ENCODE measurements around the gene BRAT1. TPM values are rescaled to one million over a fixed set of nuclear protein-coding genes. Genes with fewer than 3 reads are reported as not detected.

BRAT1 gene
- total RNA-seq, 1 donor from 2014 or later, result 39.5 TPM

DNA sequence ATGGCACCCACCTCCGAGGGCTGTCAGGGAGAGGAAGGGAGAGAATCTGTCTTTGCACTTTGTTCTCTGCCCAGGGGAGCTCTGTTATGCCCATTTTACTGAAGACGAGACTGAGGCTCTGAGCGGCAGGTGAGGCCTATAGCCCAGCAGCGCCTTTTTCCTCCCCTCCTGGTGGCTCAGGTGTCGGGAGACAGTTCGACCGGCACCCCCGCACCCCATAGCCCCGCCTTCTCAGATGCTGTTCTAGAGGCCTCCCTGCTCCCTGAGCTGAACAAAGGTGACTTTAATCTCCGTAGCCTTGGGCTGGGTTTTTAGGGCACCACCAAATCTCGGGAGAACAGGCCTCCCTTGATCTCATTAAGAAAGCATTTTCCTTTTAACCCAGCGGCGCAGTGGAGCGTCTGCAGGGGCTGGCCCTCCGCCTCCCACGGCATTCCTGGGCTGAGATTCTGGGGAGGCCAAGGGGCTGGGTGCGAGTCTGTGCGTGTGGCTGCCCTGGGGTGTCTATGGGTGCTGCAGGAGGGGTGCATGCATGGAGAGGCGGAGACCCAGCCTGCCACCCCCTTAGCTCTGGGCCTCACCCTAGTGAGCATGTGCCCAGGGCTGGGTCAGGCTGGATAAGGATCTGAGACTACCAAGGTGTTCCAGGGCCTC is 32.4 kb downstream of the BRAT1 start:
- peak overlapping the region; percentile 93 for H3K27ac Mint-ChIP-seq
- peaks cover 38% of the 10 kb centered on the region for H3K4me1 Mint-ChIP-seq
- peaks cover 2% of the 10 kb centered on the region for H3K27me3 Mint-ChIP-seq
- peak; percentile 80 for DNase-seq
- H3K4me3 Mint-ChIP-seq, result peak overlapping the region; percentile 97
- intact Hi-C loops (cut with micrococcal nuclease), result loop anchor here (1.0 to 5.0 kb wide), 7 partner anchors 7 to 189 kb away; partner anchors contain the start of genes BRAT1, CHST12 and GRIFIN
- no peaks in the 10 kb centered on the region for H3K9me3 Mint-ChIP-seq
- peaks cover 21% of the 10 kb centered on the region for H3K36me3 Mint-ChIP-seq (ENCODE audit: low read depth)

DNA sequence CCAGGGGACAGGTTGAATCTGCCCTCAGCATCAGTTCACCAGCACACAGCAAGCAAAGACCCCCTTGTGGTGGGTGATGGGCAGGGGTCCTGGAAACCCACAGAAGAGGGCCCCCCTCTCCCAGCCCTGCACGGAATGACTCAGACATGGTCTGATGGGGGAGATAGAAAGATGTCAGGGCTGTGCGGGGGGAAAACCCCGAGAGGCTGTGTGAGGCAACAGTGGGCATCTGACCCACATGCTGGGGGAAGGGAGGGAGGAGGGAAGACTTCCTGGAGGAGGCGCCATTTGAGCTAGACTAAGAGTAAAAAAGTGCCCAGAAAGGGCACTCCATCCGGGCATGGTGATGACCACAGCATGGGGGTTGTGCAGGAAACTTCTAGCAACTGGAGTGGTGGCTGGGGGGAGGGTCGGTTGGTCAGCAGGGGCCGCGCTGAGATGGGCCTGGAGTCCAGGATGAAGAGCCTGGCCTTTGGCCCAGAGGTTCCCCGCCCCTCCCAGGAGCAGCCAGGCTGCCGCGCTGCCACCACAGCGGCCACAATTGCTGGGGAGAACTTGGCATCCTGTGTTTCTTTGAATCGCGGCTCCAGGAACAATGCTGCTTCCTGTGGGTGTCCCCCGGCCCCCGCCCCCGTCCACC is 33.3 kb downstream of the BRAT1 start:
- DNase-seq, result peak; percentile 90
- intact Hi-C loops (cut with micrococcal nuclease), result loop anchor here (1.0 to 5.0 kb wide), 7 partner anchors 8 to 190 kb away; partner anchors contain the start of genes BRAT1, CHST12 and GRIFIN
- peaks cover 38% of the 10 kb centered on the region for H3K4me1 Mint-ChIP-seq
- H3K9me3 Mint-ChIP-seq, result no peaks in the 10 kb centered on the region
- H3K27ac Mint-ChIP-seq, result peak overlapping the region; percentile 93
- peaks cover 7% of the 10 kb centered on the region for H3K27me3 Mint-ChIP-seq
- H3K4me3 Mint-ChIP-seq, result peak overlapping the region; percentile 97
- peaks cover 19% of the 10 kb centered on the region for H3K36me3 Mint-ChIP-seq (ENCODE audit: low read depth)

DNA sequence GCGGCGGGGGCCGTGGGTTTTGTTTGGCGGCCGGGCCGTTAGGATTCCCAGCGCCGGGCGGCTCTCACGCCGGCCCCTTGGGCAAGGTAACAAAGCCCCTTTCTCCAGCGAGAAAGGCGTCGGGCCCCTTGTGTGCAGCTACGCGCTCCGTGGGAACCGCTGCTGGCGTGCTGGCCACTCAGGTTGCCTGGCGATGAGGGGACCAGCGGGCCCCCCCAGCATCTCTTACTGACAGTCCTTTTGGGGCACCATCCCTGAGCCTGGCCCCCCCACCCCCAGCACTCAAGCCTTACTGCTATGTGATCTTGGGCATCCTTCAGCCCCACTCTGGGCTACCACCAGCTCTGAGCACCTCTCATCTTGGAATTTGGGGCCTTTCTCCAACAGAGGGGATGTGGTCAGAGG is 34.0 kb downstream of the BRAT1 start:
- intact Hi-C loops (cut with micrococcal nuclease), result loop anchor here (5.0 kb wide), 3 partner anchors 44 to 191 kb away; partner anchors contain the start of genes CHST12 and GRIFIN
- H3K4me1 Mint-ChIP-seq, result peaks cover 37% of the 10 kb centered on the region

DNA sequence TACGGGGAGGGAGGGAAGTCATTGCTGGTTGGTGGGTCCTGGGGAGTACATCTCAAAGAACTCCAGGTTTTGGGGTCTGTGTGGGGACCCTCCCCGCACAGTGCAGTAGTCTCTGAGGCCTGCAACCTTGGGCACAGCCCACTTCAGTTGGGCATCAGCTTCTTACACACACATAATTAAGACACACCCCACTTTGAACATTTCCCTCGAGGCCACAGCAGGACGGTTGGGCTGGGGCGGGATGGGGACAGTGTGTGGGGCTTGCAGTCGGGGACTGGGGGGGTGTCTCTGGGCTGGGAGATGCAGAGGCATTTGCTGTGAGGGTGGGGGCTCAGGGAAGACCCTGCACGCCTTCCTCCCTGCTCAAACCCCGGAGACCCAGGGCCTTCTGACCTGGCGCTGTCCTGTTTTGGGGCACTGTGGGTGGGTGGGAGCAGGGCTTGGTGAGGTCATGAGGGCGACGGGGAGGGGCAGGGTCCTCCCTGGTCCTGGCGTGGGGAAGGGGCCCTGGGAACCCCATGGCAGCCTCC is 34.5 kb downstream of the BRAT1 start:
- H3K9me3 Mint-ChIP-seq, result no peaks in the 10 kb centered on the region
- intact Hi-C loops (cut with micrococcal nuclease), result loop anchor here (5.0 kb wide), 3 partner anchors 44 to 191 kb away; partner anchors contain the start of genes CHST12 and GRIFIN
- peak overlapping the region; percentile 91 for H3K27ac Mint-ChIP-seq
- peaks cover 7% of the 10 kb centered on the region for H3K27me3 Mint-ChIP-seq
- DNase-seq, result peak; percentile 72
- peak overlapping the region; percentile 97 for H3K4me3 Mint-ChIP-seq
- peaks cover 14% of the 10 kb centered on the region for H3K36me3 Mint-ChIP-seq (ENCODE audit: low read depth)
- H3K4me1 Mint-ChIP-seq, result peaks cover 36% of the 10 kb centered on the region

More for the DNA sequence above, 34.0 kb downstream of the BRAT1 start:
- Mint-ChIP-seq H3K27me3 (peaks cover 7% of the 10 kb centered on the region), H3K9me3 (no peaks in the 10 kb centered on the region), H3K36me3 (ENCODE audit: low read depth) (peaks cover 17% of the 10 kb centered on the region), H3K4me3 (peak overlapping the region; percentile 97), H3K27ac (peak overlapping the region; percentile 93)
- DNase-seq, result no peak

DNA sequence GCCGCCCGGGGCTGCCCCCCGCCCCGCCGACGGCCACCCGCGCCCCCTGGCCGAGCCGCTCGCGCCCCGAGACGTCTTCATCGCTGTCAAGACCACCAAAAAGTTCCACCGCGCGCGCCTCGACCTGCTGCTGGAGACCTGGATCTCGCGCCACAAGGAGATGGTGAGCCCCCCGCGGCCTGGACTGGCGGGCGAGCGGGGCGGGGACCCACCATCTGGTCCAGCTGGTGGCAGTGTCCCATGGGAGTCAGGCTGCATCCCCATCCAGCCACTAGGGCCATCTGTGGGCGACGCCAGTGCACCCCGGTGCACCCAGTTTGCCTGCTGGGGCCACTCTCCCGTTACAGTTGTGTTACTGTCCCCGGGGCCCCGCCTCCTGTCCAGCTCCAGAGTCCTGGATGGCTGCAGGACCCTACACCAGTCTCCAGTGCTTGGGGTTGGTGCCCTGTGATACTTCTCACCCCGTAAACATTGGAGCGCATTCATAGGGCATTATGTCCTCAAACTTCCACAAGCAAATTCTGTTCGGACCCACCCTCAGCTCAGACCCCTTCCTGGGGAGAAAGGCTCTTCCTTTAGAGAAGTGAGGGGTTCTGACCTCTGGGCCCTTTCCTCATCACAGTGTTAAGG is 35.1 kb downstream of the BRAT1 start:
- H3K27ac Mint-ChIP-seq, result peak overlapping the region; percentile 91
- H3K36me3 Mint-ChIP-seq (ENCODE audit: low read depth), result peaks cover 12% of the 10 kb centered on the region
- H3K4me3 Mint-ChIP-seq, result peak overlapping the region; percentile 97
- DNase-seq, result peak; percentile 82
- H3K9me3 Mint-ChIP-seq, result no peaks in the 10 kb centered on the region
- H3K4me1 Mint-ChIP-seq, result peaks cover 35% of the 10 kb centered on the region
- intact Hi-C loops (cut with micrococcal nuclease), result loop anchor here (5.0 kb wide), 3 partner anchors 43 to 192 kb away; partner anchors contain the start of genes CHST12 and GRIFIN
- H3K27me3 Mint-ChIP-seq, result peaks cover 7% of the 10 kb centered on the region

DNA sequence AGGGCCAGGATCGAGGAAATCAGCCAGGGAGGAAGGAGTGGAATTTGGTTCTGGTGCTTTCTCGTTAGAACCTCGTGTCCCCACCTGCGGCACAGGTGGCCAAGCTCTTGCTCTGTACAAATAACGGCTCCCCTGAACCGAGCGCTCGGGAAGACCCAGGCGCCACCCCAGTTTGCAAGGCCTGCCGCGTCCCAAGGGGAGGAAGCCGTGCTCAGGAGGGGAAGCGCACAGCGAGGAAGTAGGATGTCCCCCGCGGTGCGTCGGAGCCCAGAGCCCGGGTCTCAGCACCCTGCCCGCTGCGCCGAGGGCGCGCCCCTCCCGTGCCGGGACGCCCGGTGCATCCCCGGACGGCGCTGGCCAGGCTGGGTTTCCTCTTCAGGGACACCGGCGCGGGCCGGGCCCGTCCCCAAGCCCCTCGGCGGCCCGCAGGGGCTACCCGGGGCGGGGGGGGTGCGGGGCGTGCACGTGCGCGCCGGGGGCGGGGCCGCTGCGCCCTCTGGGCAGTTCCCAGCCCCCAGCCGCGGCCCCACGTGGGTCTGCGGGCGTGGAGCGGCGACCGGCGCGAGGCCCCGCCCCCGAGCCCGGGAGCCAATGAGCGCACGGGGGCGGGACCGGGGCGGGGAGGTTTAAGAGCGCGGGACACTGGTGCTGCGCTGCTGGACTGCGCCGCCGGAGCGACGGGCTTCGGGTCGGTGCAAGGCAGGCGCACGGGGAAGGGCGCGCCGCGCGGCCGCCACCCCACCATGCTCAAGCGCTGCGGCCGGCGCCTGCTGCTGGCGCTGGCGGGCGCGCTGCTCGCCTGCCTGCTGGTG is 36.0 kb downstream of the BRAT1 start, which contains the start of gene LFNG:
TSS of gene LFNG (plus strand) at position 656 of the 812 bp plus-strand sequence. CDS start at position 744, 88 bp downstream.
- Mint-ChIP-seq H3K27ac (peak within 1 kb of the TSS; percentile 91), H3K36me3 (ENCODE audit: low read depth) (peaks cover 12% of the 10 kb centered on the region), H3K4me3 (peak within 1 kb of the TSS; percentile 97), H3K27me3 (peaks cover 7% of the 10 kb centered on the region), H3K4me1 (peaks cover 35% of the 10 kb centered on the region), H3K9me3 (no peaks in the 10 kb centered on the region)
- intact Hi-C loops (cut with micrococcal nuclease), result loop anchor here (1.0 to 5.0 kb wide), 2 partner anchors 8 to 167 kb away; partner anchors contain the start of gene EIF3B
- DNase-seq, result peak; percentile 96

DNA sequence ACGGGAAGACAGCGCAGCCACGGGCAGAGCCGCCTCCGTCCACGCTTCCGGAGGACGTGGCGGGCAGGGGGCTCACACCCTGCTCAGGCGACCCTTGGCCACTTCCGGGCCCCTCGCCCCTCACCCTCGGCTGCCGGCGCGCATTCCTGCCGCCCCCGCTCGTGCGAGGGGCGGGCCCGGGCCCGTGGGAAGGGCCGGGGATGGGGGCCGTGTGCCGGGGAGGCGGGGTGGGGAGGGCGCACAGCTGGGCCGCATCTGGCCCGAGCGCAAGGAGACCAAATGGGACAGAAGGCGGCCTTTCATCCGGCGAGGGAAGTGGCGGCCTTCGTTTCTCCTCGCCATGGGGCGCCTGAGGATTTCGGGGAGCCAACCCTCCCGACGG is 36.6 kb downstream of the BRAT1 start:
- peaks cover 35% of the 10 kb centered on the region for H3K4me1 Mint-ChIP-seq
- H3K36me3 Mint-ChIP-seq (ENCODE audit: low read depth), result peaks cover 12% of the 10 kb centered on the region
- H3K4me3 Mint-ChIP-seq, result peak overlapping the region; percentile 75
- DNase-seq, result no peak
- no peaks in the 10 kb centered on the region for H3K9me3 Mint-ChIP-seq
- intact Hi-C loops (cut with micrococcal nuclease), result loop anchor here (1.0 to 5.0 kb wide), 2 partner anchors 7 to 166 kb away; partner anchors contain the start of gene EIF3B
- peaks cover 7% of the 10 kb centered on the region for H3K27me3 Mint-ChIP-seq
- H3K27ac Mint-ChIP-seq, result peak overlapping the region; percentile 63

DNA sequence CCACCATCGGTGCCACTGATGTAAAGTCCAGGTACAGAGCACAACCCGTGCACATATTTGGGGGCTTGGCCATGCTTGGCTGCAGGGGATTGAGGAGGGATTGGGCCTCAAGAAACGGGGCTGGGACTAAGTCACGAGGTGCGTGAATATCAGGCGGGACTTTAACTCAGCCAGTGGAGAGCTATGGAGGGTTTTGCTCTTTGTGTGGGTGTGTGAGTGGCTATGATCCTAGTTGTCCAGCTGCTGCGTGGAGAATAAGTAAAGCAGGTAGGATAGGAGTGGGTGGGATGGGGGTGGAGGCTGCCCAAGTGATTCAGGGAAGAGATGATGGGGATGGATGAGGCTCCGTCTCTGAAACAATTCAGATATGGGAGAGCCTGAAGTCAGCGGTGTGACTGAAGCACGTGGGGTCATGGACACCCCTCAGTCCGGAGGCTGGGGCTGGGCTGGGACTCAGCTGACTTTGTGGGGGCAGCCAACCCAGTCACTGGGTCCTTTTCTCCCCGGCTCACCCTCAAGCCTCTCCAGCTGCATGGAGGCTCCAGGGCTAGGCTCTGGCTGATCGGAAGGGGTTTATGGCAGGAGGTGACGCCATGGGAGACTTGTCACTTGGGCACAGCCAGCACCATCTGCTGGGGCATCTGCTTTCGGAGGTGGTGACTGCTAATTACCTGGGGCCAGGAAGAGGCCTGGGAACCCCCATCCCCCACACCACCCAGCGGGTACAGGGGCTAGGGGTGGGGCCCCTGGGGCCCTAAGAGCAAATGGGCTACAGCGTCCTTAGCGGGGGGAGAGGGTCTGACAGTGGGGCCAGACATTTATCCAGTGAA is 37.4 kb downstream of the BRAT1 start:
- intact Hi-C loops (cut with micrococcal nuclease), result loop anchor here (5.0 kb wide), 1 partner anchor 166 kb away; the partner anchor contains the start of gene EIF3B
- peaks cover 9% of the 10 kb centered on the region for H3K36me3 Mint-ChIP-seq (ENCODE audit: low read depth)
- H3K27me3 Mint-ChIP-seq, result peaks cover 7% of the 10 kb centered on the region
- H3K4me1 Mint-ChIP-seq, result peaks cover 35% of the 10 kb centered on the region
- peak overlapping the region; percentile 37 for H3K27ac Mint-ChIP-seq
- peak overlapping the region; percentile 31 for H3K4me3 Mint-ChIP-seq
- H3K9me3 Mint-ChIP-seq, result no peaks in the 10 kb centered on the region
- DNase-seq, result no peak

DNA sequence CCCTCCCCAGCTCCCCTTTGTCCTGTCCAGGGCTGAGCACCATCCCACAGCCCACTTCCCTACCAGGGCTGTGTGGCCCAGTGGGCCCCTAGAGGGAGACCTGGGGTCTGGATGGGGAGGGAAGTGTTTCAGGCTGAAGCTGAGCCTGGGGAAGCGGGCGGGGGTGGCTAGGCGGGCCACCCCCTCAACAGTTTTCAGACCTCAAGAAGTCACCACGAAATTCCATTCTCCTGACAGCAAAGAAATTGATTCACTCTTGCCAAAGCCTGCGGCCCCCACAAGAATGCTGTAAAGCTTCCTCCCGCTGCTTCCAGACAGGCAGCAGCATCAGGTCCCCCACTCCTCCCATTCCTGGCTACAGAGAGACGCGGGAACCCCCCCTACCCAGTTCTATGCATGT is 38.3 kb downstream of the BRAT1 start:
- DNase-seq, result no peak
- Mint-ChIP-seq H3K36me3 (ENCODE audit: low read depth) (peaks cover 5% of the 10 kb centered on the region), H3K27ac (no peak overlapping the region), H3K4me1 (peaks cover 36% of the 10 kb centered on the region), H3K4me3 (no peak overlapping the region), H3K9me3 (no peaks in the 10 kb centered on the region), H3K27me3 (peaks cover 7% of the 10 kb centered on the region)
- intact Hi-C loops (cut with micrococcal nuclease), result loop anchor here (5.0 kb wide), 1 partner anchor 165 kb away; the partner anchor contains the start of gene EIF3B

DNA sequence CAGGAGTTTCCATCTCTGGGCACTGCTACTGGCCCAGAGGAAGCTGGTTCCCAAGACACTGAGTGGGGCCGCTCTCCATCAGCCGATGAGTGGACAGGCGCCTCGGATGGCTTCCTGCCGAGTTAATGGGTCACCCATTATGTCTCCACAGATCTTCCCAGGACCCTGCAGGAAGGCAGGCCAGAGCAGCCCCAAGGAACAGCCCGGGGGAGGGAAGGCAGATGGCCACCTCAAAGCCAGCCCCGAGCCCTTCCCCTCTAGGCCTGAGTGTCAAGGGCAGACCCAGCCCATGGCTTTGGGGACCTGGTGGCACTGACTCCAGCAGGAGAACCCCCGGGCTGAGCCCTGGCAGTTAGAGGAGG is 39.1 kb downstream of the BRAT1 start:
- peaks cover 34% of the 10 kb centered on the region for H3K4me1 Mint-ChIP-seq
- intact Hi-C loops (cut with micrococcal nuclease), result loop anchor here (5.0 kb wide), 1 partner anchor 164 kb away; the partner anchor contains the start of gene EIF3B
- no peak for DNase-seq
- H3K4me3 Mint-ChIP-seq, result no peak overlapping the region
- H3K9me3 Mint-ChIP-seq, result no peaks in the 10 kb centered on the region
- H3K36me3 Mint-ChIP-seq (ENCODE audit: low read depth), result no peaks in the 10 kb centered on the region
- H3K27ac Mint-ChIP-seq, result no peak overlapping the region
- H3K27me3 Mint-ChIP-seq, result peaks cover 7% of the 10 kb centered on the region

DNA sequence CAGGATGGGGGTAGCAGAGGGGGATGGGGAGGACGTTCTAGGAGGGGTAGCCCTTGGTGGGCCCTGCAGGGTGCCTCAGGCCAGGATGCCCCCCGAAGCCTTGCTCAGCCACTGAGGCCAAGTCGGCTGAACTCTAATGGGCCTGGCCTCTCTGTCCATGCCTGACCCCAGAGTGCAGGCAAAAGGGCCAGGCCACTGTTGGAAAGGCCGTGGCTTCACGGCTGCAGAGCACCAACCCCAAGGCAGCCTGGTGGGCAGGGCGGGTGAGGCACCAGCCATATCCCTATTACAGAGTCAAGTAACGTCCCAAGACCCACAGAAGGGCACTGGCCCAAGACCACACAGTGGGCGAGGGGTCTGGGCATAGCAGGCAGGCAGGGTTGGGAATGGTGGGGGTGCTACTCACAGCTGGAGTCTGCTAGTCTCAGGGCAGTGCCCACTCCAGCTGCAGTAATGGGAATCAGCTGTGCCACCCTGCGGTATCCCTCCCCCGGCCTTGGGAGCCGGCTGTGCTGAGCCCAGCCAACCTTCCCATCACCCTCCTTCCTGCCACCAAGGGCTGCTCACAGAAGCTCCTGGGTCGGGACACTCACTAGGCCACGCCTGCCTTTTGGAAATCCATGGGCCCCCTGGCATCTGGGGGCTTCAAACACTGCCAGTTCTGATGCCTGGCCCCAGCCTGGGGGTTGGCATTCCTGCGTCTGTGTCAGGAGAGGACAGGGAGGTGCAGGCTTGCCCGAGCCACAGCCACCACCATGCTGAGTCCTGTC is 39.7 kb downstream of the BRAT1 start:
- H3K27me3 Mint-ChIP-seq, result peaks cover 7% of the 10 kb centered on the region
- DNase-seq, result no peak
- no peaks in the 10 kb centered on the region for H3K36me3 Mint-ChIP-seq (ENCODE audit: low read depth)
- no peak overlapping the region for H3K4me3 Mint-ChIP-seq
- no peaks in the 10 kb centered on the region for H3K9me3 Mint-ChIP-seq
- peaks cover 34% of the 10 kb centered on the region for H3K4me1 Mint-ChIP-seq
- H3K27ac Mint-ChIP-seq, result no peak overlapping the region
- intact Hi-C loops (cut with micrococcal nuclease), result loop anchor here (5.0 kb wide), 1 partner anchor 163 kb away; the partner anchor contains the start of gene EIF3B

Measured in activated CD4-positive, alpha-beta T cell treated with anti-CD3 and anti-CD28 coated beads, Interleukin-2, amount 10 ng/mL, durations not matched to agents 24 days and 14 days (primary cell).